DND-41 (cell line): Measurements from ENCODE around the gene LCOR.

ENCODE experiments used
- ATAC-seq: fragments of 200-7000 bp; cut with Tn5 transposase; 3 replicates; pipeline ENCODE4 v1.9.1; 2021; ENCODE audit warnings: low read depth; ENCODE audit not compliant: insufficient read depth
- DNase-seq: peaks from one replicate; pipeline ENCODE4 v3.0.0-alpha.2; 2020
- H2AFZ ChIP-seq: 2 replicates; pipeline ENCODE4 v1.6.0; 2012; ENCODE audit warnings: low read depth, low read length
- H3K27ac ChIP-seq: 2 replicates; pipeline ENCODE4 v1.5.1; 2012; ENCODE audit warnings: low read length, inconsistent platforms
- H3K27me3 ChIP-seq: fragments of 200-600 bp; sonication (generic); 2 replicates; pipeline ENCODE4 v1.6.0; 2012; ENCODE audit warnings: low read length, mild to moderate bottlenecking, inconsistent platforms; ENCODE audit not compliant: insufficient read depth, poor library complexity
- H3K36me3 ChIP-seq: 2 replicates; pipeline ENCODE4 v1.5.1; 2012; ENCODE audit warnings: low read length, inconsistent platforms; ENCODE audit not compliant: insufficient read depth
- H3K4me1 ChIP-seq: 2 replicates; pipeline ENCODE4 v1.5.1; 2012; ENCODE audit warnings: mild to moderate bottlenecking, low read length; ENCODE audit not compliant: insufficient read depth
- H3K4me2 ChIP-seq: 2 replicates; pipeline ENCODE4 v1.6.0; 2012; ENCODE audit warnings: mild to moderate bottlenecking, moderate library complexity, low read length, inconsistent platforms; ENCODE audit not compliant: insufficient read depth
- H3K4me3 ChIP-seq, 2 experiments: fragments of 200-600 bp in 1 of 2; shearing (Covaris generic) in 1 of 2; 2 replicates each; pipeline ENCODE4 v1.5.1; 2012 to 2016; ENCODE audit warnings: inconsistent platforms in 2 of 2, low read length in 2 of 2, mild to moderate bottlenecking in 2 of 2, low read depth in 1 of 2, moderate library complexity in 1 of 2
- H3K79me2 ChIP-seq: 2 replicates; pipeline ENCODE4 v1.6.0; 2012; ENCODE audit warnings: low read length, inconsistent platforms; ENCODE audit not compliant: insufficient read depth
- H3K9ac ChIP-seq: 2 replicates; pipeline ENCODE4 v1.6.0; 2012; ENCODE audit warnings: low read depth, mild to moderate bottlenecking, inconsistent platforms, low read length, moderate library complexity
- H3K9me3 ChIP-seq: 2 replicates; pipeline ENCODE4 v1.5.1; 2012; ENCODE audit warnings: low read length, moderate library complexity, mild to moderate bottlenecking, inconsistent platforms; ENCODE audit not compliant: insufficient read depth, severe bottlenecking
- H4K20me1 ChIP-seq: 2 replicates; pipeline ENCODE4 v1.6.0; 2012; ENCODE audit warnings: low read length; ENCODE audit not compliant: insufficient read depth
- EZH2 ChIP-seq: IDR thresholded peaks from 3 replicates; pipeline ENCODE4 v1.6.1; 2012; ENCODE audit warnings: borderline replicate concordance, low read depth, mild to moderate bottlenecking, moderate library complexity, low read length, inconsistent platforms; ENCODE audit not compliant: severe bottlenecking
- TF ChIP-seq, protein P1 (sequence below): IDR thresholded peaks from 2 replicates; pipeline ENCODE4 v1.5.1; 2012; ENCODE audit warnings: borderline replicate concordance, low read length, moderate library complexity, mild to moderate bottlenecking; ENCODE audit not compliant: poor library complexity, severe bottlenecking; ENCODE audit errors: extremely low read depth

The LCOR gene

DNA sequence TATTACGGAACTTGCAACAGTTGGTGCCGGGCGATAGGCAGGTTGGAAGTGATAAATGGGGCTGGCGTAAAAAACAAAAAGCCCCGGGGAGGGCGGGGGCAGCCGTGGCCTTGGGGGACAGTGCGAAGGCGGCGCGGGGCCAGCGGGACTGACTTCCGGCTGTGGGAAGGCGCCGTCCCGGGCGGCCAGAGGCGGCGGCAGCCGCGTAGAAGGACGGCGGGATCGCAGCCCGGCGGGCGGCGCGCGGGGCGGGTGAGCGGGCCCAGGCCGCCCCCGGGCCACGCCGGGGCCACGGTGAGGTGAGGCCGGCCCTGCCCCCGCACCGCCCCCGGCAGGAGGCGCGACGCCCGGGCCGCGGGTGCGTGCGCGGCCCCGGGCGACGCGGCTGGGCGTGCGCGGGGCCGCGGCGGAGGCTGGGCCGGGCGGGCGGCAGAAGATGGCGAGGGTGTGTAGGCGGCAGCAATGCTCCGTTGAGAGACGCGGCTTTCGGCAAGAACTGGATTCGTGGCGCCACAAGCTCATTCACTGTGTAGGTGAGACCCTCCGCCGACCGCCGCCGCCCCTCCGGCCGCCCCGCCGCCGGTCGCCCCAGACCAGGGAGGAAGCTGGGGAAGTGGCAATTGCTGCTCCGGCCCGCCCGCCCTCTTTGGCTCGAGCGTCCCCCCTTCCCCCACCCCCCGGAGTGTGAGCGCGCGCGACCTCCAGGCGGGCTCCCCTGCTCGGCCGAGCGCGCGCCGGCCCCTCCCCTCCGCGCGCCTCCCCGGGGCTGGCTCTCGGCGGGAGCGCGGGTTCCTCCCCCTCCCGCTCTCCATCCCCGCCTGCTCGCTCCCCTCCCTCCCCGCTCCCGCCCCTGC is at the start of gene LCOR:
LCOR (plus strand) TSS at position 432 of the 854 bp plus-strand sequence. CDS start 116,760 bp downstream, outside the sequence.
- ATAC-seq, result peak; percentile 68
- Histone ChIP-seq H3K9me3 (no peaks in the 10 kb centered on the region), H3K9ac (peak within 1 kb of the TSS; percentile 83), H3K79me2 (peaks cover 46% of the 10 kb centered on the region), H3K36me3 (peaks cover 6% of the 10 kb centered on the region), H3K4me2 (peak within 1 kb of the TSS; percentile 97), H4K20me1 (peaks cover 27% of the 10 kb centered on the region), H3K27ac (peak within 1 kb of the TSS; percentile 86), H3K4me1 (peaks cover 42% of the 10 kb centered on the region), H3K4me3 (peak within 1 kb of the TSS; percentile 71 to 73), H2AFZ (peak within 1 kb of the TSS; percentile 93), H3K27me3 (no peaks in the 10 kb centered on the region)
- DNase-seq, result peak; percentile 87
- TF ChIP-seq, protein P1, sequence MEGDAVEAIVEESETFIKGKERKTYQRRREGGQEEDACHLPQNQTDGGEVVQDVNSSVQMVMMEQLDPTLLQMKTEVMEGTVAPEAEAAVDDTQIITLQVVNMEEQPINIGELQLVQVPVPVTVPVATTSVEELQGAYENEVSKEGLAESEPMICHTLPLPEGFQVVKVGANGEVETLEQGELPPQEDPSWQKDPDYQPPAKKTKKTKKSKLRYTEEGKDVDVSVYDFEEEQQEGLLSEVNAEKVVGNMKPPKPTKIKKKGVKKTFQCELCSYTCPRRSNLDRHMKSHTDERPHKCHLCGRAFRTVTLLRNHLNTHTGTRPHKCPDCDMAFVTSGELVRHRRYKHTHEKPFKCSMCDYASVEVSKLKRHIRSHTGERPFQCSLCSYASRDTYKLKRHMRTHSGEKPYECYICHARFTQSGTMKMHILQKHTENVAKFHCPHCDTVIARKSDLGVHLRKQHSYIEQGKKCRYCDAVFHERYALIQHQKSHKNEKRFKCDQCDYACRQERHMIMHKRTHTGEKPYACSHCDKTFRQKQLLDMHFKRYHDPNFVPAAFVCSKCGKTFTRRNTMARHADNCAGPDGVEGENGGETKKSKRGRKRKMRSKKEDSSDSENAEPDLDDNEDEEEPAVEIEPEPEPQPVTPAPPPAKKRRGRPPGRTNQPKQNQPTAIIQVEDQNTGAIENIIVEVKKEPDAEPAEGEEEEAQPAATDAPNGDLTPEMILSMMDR, result no peak
- no peak for TF ChIP-seq EZH2

DNA sequence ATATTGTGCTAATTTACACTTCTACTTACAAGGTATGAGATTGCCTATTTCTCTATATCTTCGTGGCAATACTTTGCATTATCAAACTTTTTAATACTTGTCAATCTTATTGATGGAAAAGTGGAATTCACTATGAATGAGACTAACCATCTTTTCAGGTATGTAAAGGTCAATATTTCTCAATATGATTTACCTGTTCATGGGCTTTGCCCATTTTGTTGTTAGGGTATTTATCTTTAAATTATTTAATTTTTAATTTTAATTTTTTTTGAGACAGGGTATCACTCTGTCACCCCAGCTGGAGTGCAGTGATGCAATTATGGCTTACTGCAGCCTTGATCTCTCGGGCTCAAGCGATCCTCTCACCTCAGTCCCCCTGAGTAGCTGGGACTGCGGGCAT is 47.8 kb upstream of the LCOR start:
- ATAC-seq (no peak), DNase-seq (no peak)
- no peaks in the 10 kb centered on the region for H3K27me3 ChIP-seq
- no peaks in the 10 kb centered on the region for H3K36me3 ChIP-seq
- H4K20me1 ChIP-seq, result no peaks in the 10 kb centered on the region
- no peak overlapping the region for H3K4me2 ChIP-seq
- no peaks in the 10 kb centered on the region for H3K4me1 ChIP-seq
- no peaks in the 10 kb centered on the region for H3K79me2 ChIP-seq
- no peak overlapping the region for H3K9ac ChIP-seq
- TF ChIP-seq, protein P1, result no peak
- TF ChIP-seq EZH2, result no peak
- no peak overlapping the region for H3K27ac ChIP-seq
- no peaks in the 10 kb centered on the region for H3K9me3 ChIP-seq
- H2AFZ ChIP-seq, result no peak overlapping the region
- H3K4me3 ChIP-seq, result no peak overlapping the region

DNA sequence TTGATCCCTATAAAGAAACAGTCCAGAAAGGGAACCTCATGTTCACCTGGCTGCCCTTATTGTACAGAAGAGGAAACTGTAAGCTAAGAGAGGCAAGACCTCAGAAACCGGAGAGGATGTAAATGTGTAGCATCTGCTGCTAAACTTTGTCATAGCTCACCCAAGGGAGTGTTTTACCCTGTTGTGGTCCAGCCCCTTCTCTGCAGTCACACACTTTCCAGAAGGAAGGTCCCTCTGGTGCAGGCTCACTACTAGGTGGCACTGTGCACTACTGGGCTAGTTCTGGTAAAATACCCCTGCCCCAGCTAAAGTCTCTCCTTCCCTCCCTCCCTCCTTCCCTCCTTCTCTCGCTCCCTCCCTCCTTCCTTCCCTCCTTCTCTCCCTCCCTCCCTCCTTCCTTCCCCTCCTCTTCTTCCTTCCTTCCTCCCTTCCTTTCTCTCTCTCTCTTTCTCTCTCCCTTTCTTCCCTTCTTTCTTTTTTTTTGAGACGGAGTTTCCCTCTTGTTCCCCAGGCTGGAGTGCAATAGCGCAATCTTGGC is 42.5 kb upstream of the LCOR start:
- H3K4me2 ChIP-seq, result no peak overlapping the region
- peaks cover 2% of the 10 kb centered on the region for H3K27me3 ChIP-seq
- H3K36me3 ChIP-seq, result no peaks in the 10 kb centered on the region
- H3K9me3 ChIP-seq, result no peaks in the 10 kb centered on the region
- H4K20me1 ChIP-seq, result no peaks in the 10 kb centered on the region
- no peak overlapping the region for H3K27ac ChIP-seq
- no peak for TF ChIP-seq EZH2
- TF ChIP-seq, protein P1, result no peak
- H3K4me3 ChIP-seq, result no peak overlapping the region
- ATAC-seq, result no peak
- DNase-seq, result no peak
- no peaks in the 10 kb centered on the region for H3K79me2 ChIP-seq
- H3K4me1 ChIP-seq, result no peaks in the 10 kb centered on the region
- H2AFZ ChIP-seq, result no peak overlapping the region
- H3K9ac ChIP-seq, result no peak overlapping the region
